Measurements from ENCODE around the gene SLC45A1. TPM values are rescaled to one million over a fixed set of nuclear protein-coding genes. Genes with fewer than 3 reads are reported as not detected.
"Not testable (repeated sequence)": the region's sequence is repeated elsewhere in the genome, so short reads cannot be mapped to it uniquely, and the experiment has no call there.

The SLC45A1 gene
- polyA plus RNA-seq (ENCODE audit: insufficient read length): 0.52 TPM

- peak; percentile 24 for DNase-seq (ENCODE audit: low read depth)
Observed at GRCh38 chr1:8317647-8318381, at the start of gene SLC45A1. Gene SLC45A1 (plus strand): TSS chr1:8318114. CDS start chr1:8324330, 6,216 bp downstream.

GRCh38 chr1:8273036-8273435 is 44.9 kb upstream of the SLC45A1 start:
- no peak for DNase-seq (ENCODE audit: low read depth)

DNA sequence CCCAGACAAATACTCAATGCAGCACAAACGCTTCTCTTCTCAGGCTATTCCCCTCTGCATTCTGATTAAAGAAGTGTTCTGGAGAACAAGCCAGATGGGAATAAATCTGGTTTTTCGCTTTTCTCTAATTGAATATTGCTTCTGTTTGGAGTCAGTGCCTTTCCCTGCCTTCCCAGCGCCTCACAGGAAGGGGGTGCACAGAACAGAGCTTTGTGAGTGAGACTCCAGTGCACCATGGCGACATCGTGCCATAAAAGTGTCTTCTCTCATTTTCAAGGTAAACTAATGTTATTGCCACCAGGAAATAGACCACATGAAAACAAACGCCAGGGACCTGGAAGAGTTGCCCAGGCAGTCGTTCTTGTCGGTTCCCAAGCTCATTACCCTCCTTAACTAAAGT is 43.6 kb upstream of the SLC45A1 start:
- DNase-seq (ENCODE audit: low read depth): no peak

GRCh38 chr1:8276173-8276914 is 41.6 kb upstream of the SLC45A1 start:
- DNase-seq (ENCODE audit: low read depth): no peak

DNA sequence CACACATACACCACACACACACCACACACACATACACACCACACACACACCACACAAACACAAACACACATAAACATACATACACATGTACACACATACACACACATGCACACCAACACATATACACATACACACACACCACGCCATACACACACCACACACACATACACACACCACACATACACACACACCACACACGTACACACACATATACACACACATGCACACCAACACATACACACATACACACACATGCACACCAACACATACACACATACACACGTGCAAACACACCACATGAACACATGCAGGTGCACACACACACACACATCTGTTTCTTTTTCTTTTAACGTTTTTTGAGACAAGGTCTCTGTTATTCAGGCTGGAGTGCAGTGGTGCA is 41.0 kb upstream of the SLC45A1 start:
- DNase-seq (ENCODE audit: low read depth): no peak

DNA sequence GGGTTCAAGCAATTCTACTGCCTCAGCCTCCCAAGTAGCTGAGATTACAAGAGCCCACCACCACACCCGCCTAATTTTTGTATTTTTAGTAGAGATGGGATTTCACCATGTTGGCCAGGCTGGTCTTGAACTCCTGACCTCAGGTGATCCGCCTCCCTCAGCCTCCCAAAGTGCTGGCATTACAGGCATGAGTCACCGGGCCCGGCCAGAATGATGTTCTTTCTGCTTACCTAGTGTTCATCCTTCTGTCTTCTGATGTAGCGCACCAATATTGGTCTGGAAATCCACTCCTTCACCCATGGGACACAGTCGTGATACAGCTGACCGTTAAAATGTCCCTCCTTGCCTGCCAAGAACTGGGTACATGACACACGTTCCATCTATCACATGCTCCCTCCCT is 39.2 kb upstream of the SLC45A1 start:
- not testable (repeated sequence) for DNase-seq (ENCODE audit: low read depth)

- DNase-seq (ENCODE audit: low read depth): no peak
Observed at GRCh38 chr1:8281843-8282509, 35.9 kb upstream of the SLC45A1 start.

GRCh38 chr1:8283058-8283884 is 34.6 kb upstream of the SLC45A1 start:
- DNase-seq (ENCODE audit: low read depth): no peak

GRCh38 chr1:8284127-8284526 is 33.8 kb upstream of the SLC45A1 start:
- DNase-seq (ENCODE audit: low read depth): peak; percentile 20

GRCh38 chr1:8285103-8285502 is 32.8 kb upstream of the SLC45A1 start:
- DNase-seq (ENCODE audit: low read depth): no peak

DNA sequence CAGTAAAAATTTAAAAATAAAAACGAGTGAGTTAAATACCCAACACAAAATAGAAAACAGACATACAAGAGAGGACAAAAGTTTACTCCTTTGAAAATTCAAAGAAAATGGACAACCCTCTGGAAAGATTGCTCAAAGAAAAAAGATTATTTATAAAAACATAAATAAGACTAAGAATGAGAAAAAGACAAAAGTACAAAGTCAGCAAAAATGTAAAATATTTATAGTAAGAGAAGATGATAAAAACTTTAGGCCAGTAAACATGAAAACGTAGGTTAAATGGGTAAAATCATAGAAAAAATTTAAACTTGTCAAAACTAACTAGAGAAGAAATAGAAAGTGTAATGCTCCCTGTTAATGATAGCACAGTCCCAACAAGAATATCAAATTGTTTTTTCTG is 31.9 kb upstream of the SLC45A1 start:
- DNase-seq (ENCODE audit: low read depth): no peak

DNA sequence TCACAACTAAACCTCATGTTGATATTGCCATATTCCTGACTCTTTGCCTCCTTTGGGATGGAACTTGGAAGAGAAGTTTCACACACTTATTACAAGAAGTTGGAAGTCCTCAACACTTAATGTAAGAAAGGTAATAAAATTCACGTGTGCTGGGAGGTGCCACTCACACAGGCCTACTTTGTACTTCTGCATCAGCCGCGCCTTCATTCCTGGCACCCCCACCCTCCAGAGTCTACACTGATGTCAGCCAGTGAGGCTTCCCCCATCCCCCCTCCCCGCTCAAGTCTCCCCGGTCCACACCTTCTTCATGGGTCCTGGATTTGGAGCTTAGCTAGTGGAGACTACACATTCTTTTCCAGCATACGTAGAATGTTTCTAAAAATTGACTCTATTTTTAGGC is 24.8 kb upstream of the SLC45A1 start:
- no peak for DNase-seq (ENCODE audit: low read depth)

DNA sequence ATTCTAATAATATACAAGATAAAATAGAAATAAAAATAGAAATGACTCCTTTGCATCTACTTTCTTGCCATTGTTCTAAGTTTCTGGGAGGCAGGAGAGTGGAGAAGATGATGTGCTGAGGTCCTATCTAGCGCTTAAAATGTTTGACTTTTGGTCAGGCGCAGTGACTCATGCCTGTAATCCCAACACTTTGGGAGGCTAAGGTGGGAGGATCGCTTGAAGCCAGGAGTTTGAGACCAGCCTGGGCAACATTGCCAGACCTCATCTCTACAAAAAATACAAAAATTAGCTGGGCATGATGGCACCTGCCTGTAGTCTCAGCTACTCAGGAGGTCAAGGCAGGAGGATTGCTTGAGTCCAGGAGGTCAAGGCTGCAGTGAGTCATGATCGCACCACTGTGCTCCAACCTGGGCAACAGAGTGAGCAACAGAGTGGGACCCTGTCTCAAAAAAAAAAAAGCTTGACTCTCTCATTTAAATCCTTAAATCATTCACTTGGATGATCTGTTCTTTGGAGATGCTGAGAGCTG is 24.2 kb upstream of the SLC45A1 start:
- DNase-seq (ENCODE audit: low read depth): no peak

DNA sequence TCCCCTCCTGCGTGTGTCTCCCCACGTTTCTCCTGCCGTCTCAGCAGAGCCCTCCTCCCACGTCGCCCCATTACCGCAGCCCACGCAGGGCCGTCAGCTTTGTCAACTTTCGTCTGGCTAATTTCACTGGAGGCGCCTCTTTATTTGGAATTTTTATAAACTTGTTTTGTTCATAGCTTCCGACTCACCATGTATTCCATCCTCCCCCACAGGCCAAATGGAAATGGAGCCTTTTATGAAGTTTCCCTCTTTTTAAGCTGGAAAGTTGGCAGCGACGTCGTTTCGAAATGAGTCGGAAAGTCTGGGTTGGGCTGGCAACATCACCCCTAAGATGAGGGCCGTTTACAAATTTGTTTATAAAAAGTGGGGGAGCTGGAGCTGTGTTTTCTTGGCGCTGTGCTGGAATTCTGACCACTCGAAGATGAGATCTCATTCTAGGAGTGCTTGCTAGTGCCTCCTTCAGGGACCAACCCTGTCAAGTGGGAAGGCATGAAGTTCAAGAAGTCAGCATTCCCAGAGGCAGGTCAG is 23.7 kb upstream of the SLC45A1 start:
- no peak for DNase-seq (ENCODE audit: low read depth)

- no peak for DNase-seq (ENCODE audit: low read depth)
Observed at GRCh38 chr1:8297245-8297644, 20.7 kb upstream of the SLC45A1 start.

DNA sequence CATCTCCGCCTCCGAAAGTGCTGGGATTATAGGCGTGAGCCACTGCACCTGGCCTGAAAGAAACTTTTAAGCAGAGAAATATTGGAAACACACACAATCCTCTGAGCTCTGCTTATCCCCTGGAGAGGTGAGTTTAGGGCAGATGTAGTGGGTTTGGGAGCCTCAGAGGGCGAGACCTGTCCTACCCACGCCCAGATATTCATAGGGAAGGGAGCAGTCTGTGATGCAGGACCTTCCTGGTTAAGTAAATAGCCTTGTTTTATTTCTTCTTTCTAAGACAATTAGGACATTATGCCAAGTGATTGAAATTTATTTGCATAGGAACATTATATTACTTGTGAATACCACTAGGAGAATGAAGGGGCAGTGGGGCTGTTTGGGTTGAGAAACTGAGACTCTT is 18.0 kb upstream of the SLC45A1 start:
- no peak for DNase-seq (ENCODE audit: low read depth)

DNA sequence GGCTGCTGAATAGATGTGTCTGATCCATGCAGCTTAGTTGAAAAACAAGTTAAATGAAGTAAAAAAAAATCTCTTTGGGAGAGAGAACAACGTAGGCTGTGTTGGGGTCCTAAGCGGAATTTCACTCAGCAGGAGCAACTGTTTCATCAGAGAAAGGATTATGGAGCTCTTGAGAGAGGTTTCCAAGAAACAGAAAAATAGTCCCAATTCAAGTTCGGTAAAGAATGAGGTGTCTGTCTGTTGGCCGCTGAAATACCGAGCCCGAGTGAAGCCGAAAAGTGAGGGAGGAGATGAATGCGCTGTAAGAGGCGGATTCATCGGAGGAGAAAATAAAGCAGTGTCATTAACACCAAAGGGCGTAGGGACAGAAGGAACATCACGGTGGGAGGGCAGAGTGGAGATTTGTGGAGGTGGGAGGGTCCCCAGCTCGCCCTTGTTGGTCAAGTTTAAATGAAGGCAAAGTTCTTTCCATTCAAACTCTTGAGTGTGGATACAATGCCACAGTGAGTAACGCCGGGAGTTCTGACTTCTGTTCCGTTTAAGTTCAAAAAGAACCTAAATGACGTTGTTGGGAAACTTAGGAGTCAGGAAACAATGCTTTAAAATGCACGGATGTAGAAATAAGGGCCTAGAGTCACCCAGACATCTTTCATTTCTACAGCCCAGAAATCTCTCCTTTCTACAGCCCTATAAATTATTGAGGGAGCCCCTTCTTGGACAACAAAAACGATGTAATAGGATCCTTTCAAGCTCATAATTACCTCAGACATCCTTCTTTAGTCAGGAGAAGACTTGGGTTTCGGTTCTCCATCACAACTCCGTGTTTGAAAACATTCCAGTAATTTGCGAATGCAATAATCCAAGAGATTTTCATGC is 15.6 kb upstream of the SLC45A1 start:
- no peak for DNase-seq (ENCODE audit: low read depth)

GRCh38 chr1:8303141-8303540 is 14.8 kb upstream of the SLC45A1 start:
- no peak for DNase-seq (ENCODE audit: low read depth)

DNA sequence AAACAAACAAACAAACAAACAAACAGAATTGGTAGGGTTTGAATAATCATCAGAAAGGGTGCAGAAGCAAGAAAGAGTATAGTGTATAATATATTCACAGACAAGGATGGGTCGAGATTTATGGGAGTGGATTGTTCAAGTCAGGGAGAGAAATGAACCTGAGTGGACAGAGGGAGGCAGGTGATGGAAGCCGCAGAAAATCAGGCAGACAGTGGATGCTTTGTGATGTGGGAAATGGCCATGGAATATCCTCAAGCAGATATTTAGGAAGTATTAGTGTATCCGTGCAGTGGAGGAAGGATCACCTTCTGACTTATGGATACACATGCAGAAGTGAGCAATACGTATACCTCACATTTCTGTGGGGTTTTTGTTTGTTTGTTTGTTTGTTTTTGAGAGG is 14.0 kb upstream of the SLC45A1 start:
- DNase-seq (ENCODE audit: low read depth): no peak

DNA sequence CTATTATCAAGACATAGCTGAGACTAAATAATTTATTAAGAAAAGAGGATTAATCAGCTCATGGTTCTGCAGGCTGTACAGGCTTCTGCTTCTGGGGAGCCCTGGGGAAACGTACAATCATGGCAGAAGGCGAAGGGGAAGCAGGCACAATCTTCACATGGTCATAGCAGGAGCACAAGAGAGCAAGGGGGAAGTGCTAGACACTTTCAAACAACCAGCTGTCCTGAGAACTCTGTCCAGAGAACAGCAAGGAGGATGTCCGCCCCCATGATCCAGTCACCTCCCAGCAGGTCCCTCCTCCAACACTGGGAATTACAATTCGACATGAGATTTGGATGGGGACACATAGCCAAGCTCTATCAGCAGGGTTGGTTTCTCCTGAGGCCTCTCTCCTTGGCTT is 10.3 kb upstream of the SLC45A1 start:
- DNase-seq (ENCODE audit: low read depth): no peak

Measured in forelimb muscle (tissue), 1 donor.